ENCODE data around the gene EDARADD.

DNA sequence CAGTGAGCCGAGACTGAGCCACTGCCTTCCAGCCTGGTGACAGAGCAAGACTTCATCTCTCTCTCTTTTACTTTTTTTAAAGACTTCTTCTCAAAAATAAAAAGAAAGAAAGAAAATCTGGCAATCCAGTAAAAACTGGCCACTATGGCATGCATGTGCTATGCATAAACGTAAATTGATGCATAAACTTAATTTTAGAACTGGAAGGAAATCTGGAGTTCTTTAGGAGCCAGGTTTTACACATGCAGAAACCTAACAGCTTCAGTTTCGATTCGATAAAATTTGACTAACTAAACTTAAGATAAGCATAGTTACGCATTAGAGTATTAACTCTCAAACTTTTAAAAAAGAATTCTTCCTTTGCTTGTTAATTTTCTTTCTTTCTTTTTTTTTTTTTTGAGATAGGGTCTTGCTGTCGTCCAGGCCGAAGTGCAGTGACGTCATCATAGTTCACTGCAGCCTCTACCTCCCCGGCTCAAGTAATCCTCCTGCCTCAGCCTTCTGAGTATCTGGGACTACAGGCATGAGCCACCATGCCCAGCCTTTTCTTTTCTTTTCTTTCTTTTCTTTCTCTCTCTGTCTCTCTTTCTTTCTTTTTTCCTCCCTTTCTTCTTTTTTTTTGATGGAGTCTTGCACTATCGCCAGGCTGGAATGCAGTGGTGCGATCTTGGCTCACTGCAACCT, 117.8 kb downstream of the EDARADD start:
- TF ChIP-seq, protein P1, sequence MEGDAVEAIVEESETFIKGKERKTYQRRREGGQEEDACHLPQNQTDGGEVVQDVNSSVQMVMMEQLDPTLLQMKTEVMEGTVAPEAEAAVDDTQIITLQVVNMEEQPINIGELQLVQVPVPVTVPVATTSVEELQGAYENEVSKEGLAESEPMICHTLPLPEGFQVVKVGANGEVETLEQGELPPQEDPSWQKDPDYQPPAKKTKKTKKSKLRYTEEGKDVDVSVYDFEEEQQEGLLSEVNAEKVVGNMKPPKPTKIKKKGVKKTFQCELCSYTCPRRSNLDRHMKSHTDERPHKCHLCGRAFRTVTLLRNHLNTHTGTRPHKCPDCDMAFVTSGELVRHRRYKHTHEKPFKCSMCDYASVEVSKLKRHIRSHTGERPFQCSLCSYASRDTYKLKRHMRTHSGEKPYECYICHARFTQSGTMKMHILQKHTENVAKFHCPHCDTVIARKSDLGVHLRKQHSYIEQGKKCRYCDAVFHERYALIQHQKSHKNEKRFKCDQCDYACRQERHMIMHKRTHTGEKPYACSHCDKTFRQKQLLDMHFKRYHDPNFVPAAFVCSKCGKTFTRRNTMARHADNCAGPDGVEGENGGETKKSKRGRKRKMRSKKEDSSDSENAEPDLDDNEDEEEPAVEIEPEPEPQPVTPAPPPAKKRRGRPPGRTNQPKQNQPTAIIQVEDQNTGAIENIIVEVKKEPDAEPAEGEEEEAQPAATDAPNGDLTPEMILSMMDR (IDR thresholded peaks at IDR 0.05): no peak
- TF ChIP-seq ZFX (IDR thresholded peaks at IDR 0.05; ENCODE audit: borderline replicate concordance): no peak
